AML-193 (cell line): ENCODE results near the gene PCGF1.

Experiments used
- DNase-seq, 2 experiments: peaks; one replicate each; lab custom pipeline; 2025; lab: John Stamatoyannopoulos, UW

PCGF1 gene

DNA sequence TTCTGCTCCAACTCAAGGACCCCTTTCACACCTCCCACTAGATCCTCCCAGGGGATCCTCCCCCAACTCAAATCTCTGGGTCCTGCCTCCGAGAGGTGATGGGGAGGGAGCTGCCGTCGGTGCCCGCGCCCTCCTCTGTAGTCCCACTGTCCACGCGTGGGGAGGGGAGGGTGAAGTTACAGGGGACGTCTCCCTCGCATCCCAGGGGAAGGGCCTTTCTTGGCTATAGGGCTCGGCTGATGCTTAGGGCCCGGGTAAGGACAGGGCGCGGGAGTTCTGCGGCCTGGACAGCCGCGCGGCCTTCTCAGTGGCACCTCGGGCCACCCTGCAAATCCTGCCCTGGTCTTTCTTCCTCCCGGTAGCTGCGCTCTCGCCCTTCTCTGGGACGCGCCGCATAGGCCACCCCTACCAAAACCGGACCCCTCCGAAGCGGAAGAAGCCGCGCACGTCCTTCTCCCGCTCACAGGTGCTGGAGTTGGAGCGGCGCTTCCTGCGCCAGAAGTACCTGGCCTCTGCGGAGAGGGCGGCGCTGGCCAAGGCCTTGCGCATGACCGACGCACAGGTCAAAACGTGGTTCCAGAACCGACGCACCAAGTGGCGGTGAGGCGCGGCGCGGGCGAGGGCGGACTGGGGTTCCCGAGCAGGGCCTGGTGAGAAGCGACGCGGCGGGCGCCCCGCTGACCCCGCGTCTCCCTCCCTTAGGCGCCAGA lies 7.9 kb upstream of the PCGF1 start:
- no peak for DNase-seq

- no peak for DNase-seq
These were observed 7.1 kb upstream of the PCGF1 start, which contains the start of gene TLX2 for GRCh38 chr2:74514368-74515270. TSS of gene TLX2 (plus strand) at chr2:74514450. CDS start at chr2:74514807, 357 bp downstream.

DNA sequence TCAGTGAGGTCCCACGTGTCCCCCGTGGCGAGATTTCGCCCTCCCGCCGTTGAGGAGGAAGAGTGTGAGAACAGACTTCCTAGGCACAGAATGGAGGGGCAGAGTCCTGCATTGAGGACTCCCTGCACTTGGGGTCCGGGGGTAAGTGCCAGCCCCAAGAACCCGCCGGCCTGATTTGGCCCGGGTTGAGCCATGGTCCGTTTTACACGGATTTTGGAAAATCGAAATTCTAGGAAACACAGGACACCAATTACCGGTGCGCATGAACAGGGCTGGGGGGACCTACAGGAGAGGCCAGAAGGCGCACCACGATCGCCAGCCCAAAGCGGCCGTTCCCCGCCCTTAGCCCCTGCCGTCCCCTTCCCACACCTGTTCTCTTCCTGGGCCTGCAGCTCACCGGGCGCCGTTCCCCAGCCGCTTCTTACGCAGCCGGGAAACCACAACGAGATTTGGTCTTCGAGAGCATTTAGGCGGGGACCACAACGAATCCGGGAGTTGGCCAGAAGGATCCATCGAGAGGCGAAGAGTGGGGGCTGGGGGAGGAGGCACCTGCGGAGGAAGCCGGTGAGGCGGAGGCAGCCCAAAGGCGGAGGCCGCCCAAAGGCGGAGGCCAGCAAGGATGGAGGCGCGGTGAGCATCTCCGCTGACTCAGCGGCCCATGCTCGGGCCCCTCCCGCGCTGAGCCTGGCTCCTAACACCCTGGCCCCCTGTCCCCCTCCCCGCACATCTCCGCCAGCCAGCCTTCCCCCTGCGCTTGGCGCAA lies 6.3 kb upstream of the PCGF1 start:
- no peak for DNase-seq

GRCh38 chr2:74512744-74513604 lies 5.5 kb upstream of the PCGF1 start:
- DNase-seq: no peak

- no peak for DNase-seq
These were observed 3.9 kb upstream of the PCGF1 start for GRCh38 chr2:74511104-74511989.

DNA sequence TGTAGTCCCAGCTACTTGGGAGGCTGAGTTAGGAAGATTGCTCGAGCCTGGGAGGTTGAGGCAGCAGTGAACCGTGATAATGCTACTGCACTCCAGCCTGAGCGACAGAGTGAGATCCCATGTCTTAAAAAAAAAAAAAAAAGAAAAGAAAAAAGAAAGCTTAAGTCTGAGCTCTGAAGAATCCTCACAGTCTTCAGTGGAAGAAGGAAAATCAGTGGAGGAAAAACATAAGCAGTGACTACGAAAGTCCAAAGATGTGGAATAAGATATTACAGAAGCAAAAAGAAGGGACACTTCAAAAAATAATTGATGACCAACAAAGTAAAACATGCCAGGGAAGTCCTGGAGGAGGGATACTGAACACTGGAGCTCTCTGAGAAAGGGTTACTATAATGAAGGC lies 2.8 kb upstream of the PCGF1 start:
- DNase-seq: no peak

DNA sequence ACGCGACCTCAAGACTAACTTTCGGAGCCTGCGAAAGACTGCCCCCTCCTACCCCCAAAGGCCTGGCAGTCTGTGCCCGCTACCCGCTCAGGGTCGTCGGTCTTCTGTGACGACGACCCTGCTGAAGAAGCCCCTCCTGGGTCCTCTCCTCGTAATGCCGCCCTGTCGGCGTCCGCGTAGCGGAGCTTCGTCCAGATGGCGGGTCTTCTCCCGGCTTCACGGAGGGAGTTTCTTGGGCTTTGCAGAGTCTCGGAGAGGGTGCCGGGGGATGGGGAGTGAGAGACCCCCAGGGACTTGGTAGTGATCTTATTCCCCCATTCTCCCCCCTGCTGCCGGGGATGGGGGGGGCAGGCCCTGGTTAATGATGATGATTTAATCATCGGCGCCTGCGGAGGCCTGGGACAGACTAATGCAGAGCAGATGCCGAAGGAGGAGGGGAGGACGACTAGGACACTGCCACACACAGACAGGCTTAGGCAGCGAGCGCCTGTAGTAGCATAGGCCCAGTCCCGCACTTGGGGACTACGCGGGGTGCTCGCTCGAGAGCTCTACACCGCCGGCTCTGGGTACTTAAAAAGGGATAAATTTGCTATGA lies 528 bp upstream of the PCGF1 start:
- DNase-seq: no peak

DNA sequence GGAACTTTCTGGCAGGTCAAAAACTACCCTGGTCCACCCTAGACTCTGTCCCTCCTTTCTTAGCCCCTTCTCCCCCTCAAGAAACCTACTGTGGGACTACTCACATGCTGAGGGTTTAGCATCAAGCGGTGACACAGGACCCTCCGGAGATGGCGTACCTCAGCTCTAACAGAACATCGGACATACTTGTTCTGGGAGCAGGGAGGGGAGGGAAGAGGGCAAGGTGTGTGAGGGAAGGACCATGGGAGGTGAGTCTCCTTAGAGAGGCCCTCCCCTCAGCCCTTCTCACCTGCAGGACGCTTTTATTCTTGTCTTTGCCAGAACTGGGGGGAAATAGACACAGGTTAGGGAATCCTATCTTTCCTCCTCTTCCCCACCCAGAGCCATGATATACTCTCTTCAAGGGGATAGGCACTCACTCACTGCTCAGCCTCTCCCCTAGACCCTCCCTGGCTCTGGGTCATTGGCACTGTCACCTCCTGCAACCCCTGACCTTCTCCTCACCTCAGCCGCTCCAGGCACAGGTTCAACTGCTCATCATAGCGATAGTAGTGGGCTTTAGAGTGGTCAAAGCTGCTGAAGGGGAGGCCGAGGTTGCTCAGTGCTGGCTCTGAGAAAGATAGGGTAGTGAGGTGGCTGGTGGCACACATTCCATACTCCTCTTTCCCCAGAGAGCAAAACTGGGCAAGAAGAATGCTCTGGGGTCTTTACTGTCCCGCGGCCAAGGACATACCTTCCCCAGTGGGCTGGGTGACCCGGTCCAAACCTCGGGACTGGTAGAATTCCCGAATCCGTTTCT lies 1.8 kb downstream of the PCGF1 start:
- DNase-seq: no peak

GRCh38 chr2:74504591-74504990 lies 2.9 kb downstream of the PCGF1 start:
- DNase-seq: no peak

- DNase-seq: no peak
These were observed 3.7 kb downstream of the PCGF1 start for GRCh38 chr2:74503506-74504475.

DNA sequence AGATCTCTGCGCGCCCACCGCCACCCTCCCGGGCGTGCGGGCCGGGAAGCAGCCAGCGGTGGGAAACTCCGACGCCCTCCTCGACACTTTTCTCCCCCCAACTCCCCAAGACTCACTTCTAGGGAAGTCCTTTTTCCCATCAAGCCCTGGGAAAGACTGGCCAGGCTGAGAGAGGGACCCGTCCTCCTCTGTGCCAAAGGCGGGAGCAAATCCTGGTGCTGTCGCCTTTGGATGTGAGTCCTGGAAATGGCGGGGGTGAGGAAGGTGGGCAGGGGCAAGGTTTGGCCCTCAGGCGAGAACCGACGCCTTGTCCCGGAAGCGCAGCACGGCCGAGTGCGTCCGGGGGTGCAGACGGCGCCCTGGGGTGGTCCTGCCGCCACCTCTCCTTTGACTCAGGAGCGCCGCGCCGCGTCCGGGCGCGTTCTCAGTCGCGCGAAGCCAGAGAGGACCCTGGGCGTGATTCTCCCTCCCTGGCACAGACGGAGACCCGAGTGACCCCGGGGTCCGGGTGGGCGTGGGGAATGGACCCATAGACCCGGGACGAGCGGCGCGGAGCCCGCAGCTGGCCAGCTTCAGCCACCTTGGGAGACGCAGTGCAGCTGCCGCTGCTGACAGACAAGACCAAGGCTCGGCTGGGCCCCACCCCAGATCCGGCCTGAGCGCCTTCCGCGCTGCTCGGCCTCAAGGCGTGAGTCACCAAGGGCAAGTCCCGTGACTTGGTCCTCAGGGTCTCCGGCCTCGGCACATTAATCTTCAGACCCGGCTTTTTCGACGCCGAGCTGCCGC lies 4.6 kb downstream of the PCGF1 start:
- DNase-seq: peak in 1 of 2 experiments; percentile 17

- DNase-seq: no peak
These were observed 5.3 kb downstream of the PCGF1 start for GRCh38 chr2:74502147-74502719.

- no peak for DNase-seq
These were observed 6.0 kb downstream of the PCGF1 start for GRCh38 chr2:74501335-74502071.

GRCh38 chr2:74500578-74500946 lies 6.9 kb downstream of the PCGF1 start:
- DNase-seq: no peak

DNA sequence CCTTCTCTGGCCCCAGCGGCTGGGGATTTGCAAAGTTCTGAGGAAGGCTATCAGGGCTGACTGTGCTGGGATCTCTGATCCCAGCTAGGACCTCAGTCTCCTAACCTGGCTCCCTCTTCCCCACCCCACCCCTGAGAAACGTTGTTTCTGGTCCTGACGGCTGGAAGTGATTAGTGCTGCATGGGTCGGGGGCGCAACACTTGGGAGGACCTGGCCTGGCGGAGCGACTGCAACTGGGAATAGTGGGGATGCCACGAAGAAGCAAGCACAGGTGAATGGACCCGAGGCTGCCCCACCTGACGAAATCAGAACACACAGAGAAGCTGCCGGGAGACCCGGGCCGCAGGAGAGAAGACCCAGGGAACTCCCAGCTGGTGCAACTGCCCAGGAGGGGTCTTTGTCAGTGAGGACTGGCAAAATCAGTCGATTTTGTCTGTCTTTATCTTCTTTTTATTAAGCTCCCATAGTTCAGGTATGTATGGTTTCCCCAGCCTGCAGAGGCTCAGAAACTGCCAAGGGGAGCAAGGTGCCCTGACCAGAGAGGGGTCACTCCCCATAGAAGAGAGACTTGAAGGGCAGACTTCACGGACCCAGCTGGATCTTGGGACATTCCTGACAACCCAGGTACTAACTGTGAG lies 7.4 kb downstream of the PCGF1 start:
- DNase-seq: no peak
